ENCODE data around the gene CENPP.
"Not testable (repeated sequence)": the region's sequence is repeated elsewhere in the genome, so short reads cannot be mapped to it uniquely, and the experiment has no call there.

The CENPP gene

GRCh38 chr9:92615790-92616189 lies 290.0 kb downstream of the CENPP start:
- no peak for DNase-seq
- TF ChIP-seq GATA1 (IDR thresholded peaks at IDR 0.05; ENCODE audit: low read depth, low read length), result no peak
- TF ChIP-seq POLR2A (IDR thresholded peaks at IDR 0.05; ENCODE audit: low read length), result no peak

- TF ChIP-seq GATA1 (IDR thresholded peaks at IDR 0.05; ENCODE audit: low read depth, low read length), result no peak
- TF ChIP-seq POLR2A (IDR thresholded peaks at IDR 0.05; ENCODE audit: low read length), result no peak
- no peak for DNase-seq
These were observed 290.5 kb downstream of the CENPP start for GRCh38 chr9:92616199-92616641.

GRCh38 chr9:92616655-92617111 lies 290.9 kb downstream of the CENPP start:
- DNase-seq, result no peak
- no peak for TF ChIP-seq GATA1 (IDR thresholded peaks at IDR 0.05; ENCODE audit: low read depth, low read length)
- TF ChIP-seq POLR2A (IDR thresholded peaks at IDR 0.05; ENCODE audit: low read length), result no peak

- TF ChIP-seq GATA1 (IDR thresholded peaks at IDR 0.05; ENCODE audit: low read depth, low read length), result no peak
- no peak for TF ChIP-seq POLR2A (IDR thresholded peaks at IDR 0.05; ENCODE audit: low read length)
- DNase-seq, result no peak
These were observed 291.6 kb downstream of the CENPP start for GRCh38 chr9:92617195-92617813.

GRCh38 chr9:92617951-92618510 lies 292.3 kb downstream of the CENPP start:
- TF ChIP-seq POLR2A (IDR thresholded peaks at IDR 0.05; ENCODE audit: low read length) (no peak), GATA1 (IDR thresholded peaks at IDR 0.05; ENCODE audit: low read depth, low read length) (no peak)
- DNase-seq, result no peak

- DNase-seq, result no peak
- no peak for TF ChIP-seq GATA1 (IDR thresholded peaks at IDR 0.05; ENCODE audit: low read depth, low read length)
- no peak for TF ChIP-seq POLR2A (IDR thresholded peaks at IDR 0.05; ENCODE audit: low read length)
These were observed 293.0 kb downstream of the CENPP start for GRCh38 chr9:92618633-92619225.

GRCh38 chr9:92619601-92620300 lies 294.0 kb downstream of the CENPP start:
- DNase-seq, result no peak
- no peak for TF ChIP-seq POLR2A (IDR thresholded peaks at IDR 0.05; ENCODE audit: low read length)
- no peak for TF ChIP-seq GATA1 (IDR thresholded peaks at IDR 0.05; ENCODE audit: low read depth, low read length)

- no peak for TF ChIP-seq GATA1 (IDR thresholded peaks at IDR 0.05; ENCODE audit: low read depth, low read length)
- TF ChIP-seq POLR2A (IDR thresholded peaks at IDR 0.05; ENCODE audit: low read length), result no peak
These were observed 295.1 kb downstream of the CENPP start for GRCh38 chr9:92620845-92621244.

GRCh38 chr9:92623936-92624335 lies 298.2 kb downstream of the CENPP start:
- DNase-seq, result not testable (repeated sequence)

More at GRCh38 chr9:92620845-92621244, 295.1 kb downstream of the CENPP start:
- DNase-seq, result no peak

- TF ChIP-seq POLR2A (IDR thresholded peaks at IDR 0.05; ENCODE audit: low read length) (no peak), GATA1 (IDR thresholded peaks at IDR 0.05; ENCODE audit: low read depth, low read length) (no peak)
- no peak for DNase-seq
These were observed 300.7 kb downstream of the CENPP start for GRCh38 chr9:92626484-92626883.

GRCh38 chr9:92627651-92628050 lies 301.9 kb downstream of the CENPP start:
- DNase-seq, result no peak
- TF ChIP-seq GATA1 (IDR thresholded peaks at IDR 0.05; ENCODE audit: low read depth, low read length) (no peak), POLR2A (IDR thresholded peaks at IDR 0.05; ENCODE audit: low read length) (no peak)

- no peak for DNase-seq
- TF ChIP-seq GATA1 (IDR thresholded peaks at IDR 0.05; ENCODE audit: low read depth, low read length) (no peak), POLR2A (IDR thresholded peaks at IDR 0.05; ENCODE audit: low read length) (no peak)
These were observed 305.9 kb downstream of the CENPP start for GRCh38 chr9:92631452-92632343.

GRCh38 chr9:92632641-92633040 lies 306.9 kb downstream of the CENPP start:
- no peak for DNase-seq
- TF ChIP-seq POLR2A (IDR thresholded peaks at IDR 0.05; ENCODE audit: low read length) (no peak), GATA1 (IDR thresholded peaks at IDR 0.05; ENCODE audit: low read depth, low read length) (no peak)

Measured in erythroblast (primary cell).